GM12891 (cell line): Measurements from ENCODE around the gene ENTPD8.

ENCODE experiments used
- POLR2A ChIP-seq: IDR thresholded peaks from 2 replicates; pipeline ENCODE4 v1.6.1; 2011; ENCODE audit warnings: low read depth, low read length, control low read depth
- POLR2AphosphoS5 ChIP-seq: IDR thresholded peaks from 2 replicates; pipeline ENCODE4 v1.6.1; 2011; ENCODE audit warnings: low read depth, low read length, control low read depth
- POU2F2 ChIP-seq: IDR thresholded peaks from 2 replicates; pipeline ENCODE4 v1.6.1; 2011; ENCODE audit warnings: low read depth, mild to moderate bottlenecking, control low read depth, low read length, moderate library complexity
- TAF1 ChIP-seq: IDR thresholded peaks from 2 replicates; pipeline ENCODE4 v1.6.1; 2011; ENCODE audit warnings: low read depth, low read length, control low read depth

DNA sequence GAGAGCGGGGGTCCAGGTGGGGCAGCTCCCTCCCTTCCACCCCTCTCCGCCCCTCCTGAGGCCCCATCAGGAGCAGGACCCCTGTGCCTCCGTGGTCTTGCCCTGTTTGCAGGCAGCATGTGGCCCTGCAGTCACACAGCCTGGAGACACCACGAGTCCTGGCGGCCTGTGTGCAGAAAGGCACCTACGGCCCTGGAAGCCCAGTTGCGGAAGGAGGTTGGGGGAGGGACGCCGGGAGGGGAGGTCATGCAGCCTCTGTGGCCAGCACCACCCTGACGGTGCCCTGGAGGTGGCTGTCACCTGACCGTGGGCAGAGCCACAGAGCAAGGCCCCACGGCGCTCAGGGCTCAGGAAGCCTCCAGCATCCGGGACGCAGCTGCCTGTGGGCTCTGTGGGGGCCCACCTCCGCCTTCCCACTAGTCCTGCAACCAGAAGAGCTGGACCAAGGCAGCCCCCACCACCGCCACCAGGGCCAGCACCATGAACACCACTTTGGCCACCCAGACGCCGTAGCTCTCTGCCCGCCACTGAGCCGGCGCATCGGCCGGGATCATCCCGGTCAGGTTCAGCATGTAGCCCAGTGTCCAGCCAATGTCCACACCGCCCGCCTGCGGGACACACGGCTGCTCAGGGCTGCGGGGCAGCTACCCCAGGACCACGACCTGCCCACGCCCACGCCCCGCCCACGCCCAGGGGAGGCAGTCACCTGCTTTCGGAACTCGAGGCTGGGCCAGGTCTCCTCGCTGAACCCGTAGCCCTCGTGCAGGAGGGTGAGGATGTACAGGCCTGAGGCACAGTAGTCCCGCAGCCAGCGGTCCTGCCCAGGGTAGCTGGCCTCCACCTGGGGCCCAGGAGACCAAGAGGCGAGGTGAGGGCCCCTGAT lies 6.4 kb downstream of the ENTPD8 start:
- TF ChIP-seq POLR2AphosphoS5 (no peak), POLR2A (no peak), TAF1 (no peak), POU2F2 (no peak)
